ENCODE measurements around the gene EPHA4. TPM values are rescaled to one million over a fixed set of nuclear protein-coding genes. Genes with fewer than 3 reads are reported as not detected.

EPHA4 gene
- total RNA-seq, 1 experiment from 2014 or later: 3.4 TPM

DNA sequence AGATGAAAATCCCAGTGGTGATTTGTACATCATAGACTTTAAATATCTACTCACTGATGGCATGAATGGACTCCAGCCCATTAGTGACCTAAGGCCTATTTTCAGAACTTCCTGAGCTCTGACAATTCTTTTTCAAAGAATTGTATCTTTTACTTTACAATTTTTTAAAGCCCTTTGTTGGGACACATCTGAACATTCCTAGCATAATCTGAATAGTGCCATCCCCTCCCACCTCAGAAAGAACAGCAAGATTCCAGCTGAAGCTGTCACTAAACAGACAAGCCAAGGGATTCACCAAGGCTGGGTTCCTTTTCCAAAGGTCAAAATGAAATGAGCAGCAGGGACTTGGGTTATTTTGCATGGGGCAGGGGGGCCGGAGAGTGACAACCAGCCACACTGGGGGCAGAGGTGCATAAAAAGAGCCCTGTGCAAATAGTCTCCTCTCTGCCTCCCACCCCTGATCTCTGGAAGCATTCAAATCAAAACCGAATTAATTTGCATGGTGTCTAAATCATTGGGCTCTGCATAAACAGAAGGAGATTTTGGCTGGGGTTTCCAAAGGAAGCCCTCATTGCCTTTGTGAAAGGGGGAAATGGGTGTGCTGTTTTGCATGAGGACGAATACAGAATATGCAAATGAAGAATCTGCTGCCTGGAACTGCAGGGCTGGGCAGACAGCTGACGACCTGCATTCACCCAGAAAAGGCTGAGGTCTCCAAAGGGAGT is 17.2 kb downstream of the EPHA4 start:
- BruUV-seq (replicated peaks): no TSS peak
- H3K4me3 ChIP-seq (ENCODE audit: low read depth in 2 of 2, low read length in 2 of 2): no peak overlapping the region
- H3K4me1 ChIP-seq (ENCODE audit: control insufficient read depth, insufficient read depth, low read length): no peaks in the 10 kb centered on the region; the same call in 1 of the 2 replicates
- POLR2A ChIA-PET: no interaction called here
- in situ Hi-C loops (cut with HindIII; ENCODE audit: low pct_unique_long_range_greater_than_20kb, low sequenced_read_pairs) (no loop called here), intact Hi-C loops (cut with micrococcal nuclease; ENCODE audit: unreplicated experiment) (no loop called here)
- H3K27ac ChIP-seq (ENCODE audit: low read length): no peak overlapping the region
- no peaks in the 10 kb centered on the region for H3K27me3 ChIP-seq (ENCODE audit: control insufficient read depth, insufficient read depth, low read length)
- no peak for DNase-seq (ENCODE audit: low read depth, low spot score)
- CTCF ChIA-PET: no interaction called here
- no peaks in the 10 kb centered on the region for H3K9me3 ChIP-seq (ENCODE audit: control insufficient read depth, insufficient read depth, low read depth, low read length)
- ATAC-seq: no peak
- no peaks in the 10 kb centered on the region for H3K36me3 ChIP-seq (ENCODE audit: control insufficient read depth, insufficient read depth, low read length)
- no peak for TF ChIP-seq CTCF (IDR thresholded peaks at IDR 0.05)
- TF ChIP-seq, protein P1, sequence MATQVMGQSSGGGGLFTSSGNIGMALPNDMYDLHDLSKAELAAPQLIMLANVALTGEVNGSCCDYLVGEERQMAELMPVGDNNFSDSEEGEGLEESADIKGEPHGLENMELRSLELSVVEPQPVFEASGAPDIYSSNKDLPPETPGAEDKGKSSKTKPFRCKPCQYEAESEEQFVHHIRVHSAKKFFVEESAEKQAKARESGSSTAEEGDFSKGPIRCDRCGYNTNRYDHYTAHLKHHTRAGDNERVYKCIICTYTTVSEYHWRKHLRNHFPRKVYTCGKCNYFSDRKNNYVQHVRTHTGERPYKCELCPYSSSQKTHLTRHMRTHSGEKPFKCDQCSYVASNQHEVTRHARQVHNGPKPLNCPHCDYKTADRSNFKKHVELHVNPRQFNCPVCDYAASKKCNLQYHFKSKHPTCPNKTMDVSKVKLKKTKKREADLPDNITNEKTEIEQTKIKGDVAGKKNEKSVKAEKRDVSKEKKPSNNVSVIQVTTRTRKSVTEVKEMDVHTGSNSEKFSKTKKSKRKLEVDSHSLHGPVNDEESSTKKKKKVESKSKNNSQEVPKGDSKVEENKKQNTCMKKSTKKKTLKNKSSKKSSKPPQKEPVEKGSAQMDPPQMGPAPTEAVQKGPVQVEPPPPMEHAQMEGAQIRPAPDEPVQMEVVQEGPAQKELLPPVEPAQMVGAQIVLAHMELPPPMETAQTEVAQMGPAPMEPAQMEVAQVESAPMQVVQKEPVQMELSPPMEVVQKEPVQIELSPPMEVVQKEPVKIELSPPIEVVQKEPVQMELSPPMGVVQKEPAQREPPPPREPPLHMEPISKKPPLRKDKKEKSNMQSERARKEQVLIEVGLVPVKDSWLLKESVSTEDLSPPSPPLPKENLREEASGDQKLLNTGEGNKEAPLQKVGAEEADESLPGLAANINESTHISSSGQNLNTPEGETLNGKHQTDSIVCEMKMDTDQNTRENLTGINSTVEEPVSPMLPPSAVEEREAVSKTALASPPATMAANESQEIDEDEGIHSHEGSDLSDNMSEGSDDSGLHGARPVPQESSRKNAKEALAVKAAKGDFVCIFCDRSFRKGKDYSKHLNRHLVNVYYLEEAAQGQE (IDR thresholded peaks at IDR 0.05; ENCODE audit: insufficient read depth in 1 of 2, low read depth in 2 of 2, low read length in 1 of 2): no peak
- TF ChIP-seq SIN3A (IDR thresholded peaks at IDR 0.05; ENCODE audit: borderline replicate concordance, insufficient read depth, low read depth, low read length): no peak
- no peak for TF ChIP-seq POLR2AphosphoS5 (IDR thresholded peaks at IDR 0.05; ENCODE audit: low read depth, low read length)
- no peak for TF ChIP-seq TCF7L2 (IDR thresholded peaks at IDR 0.05; ENCODE audit: low read depth, low read length)

- Histone ChIP-seq H3K9me3 (ENCODE audit: control insufficient read depth, insufficient read depth, low read depth, low read length) (no peaks in the 10 kb centered on the region), H3K4me1 (ENCODE audit: control insufficient read depth, insufficient read depth, low read length) (no peaks in the 10 kb centered on the region; the same call in 1 of the 2 replicates), H3K36me3 (ENCODE audit: control insufficient read depth, insufficient read depth, low read length) (no peaks in the 10 kb centered on the region), H3K27ac (ENCODE audit: low read length) (no peak overlapping the region), H3K4me3 (ENCODE audit: low read depth in 2 of 2, low read length in 2 of 2) (no peak overlapping the region), H3K27me3 (ENCODE audit: control insufficient read depth, insufficient read depth, low read length) (no peaks in the 10 kb centered on the region)
- in situ Hi-C loops (cut with HindIII; ENCODE audit: low pct_unique_long_range_greater_than_20kb, low sequenced_read_pairs): no loop called here
- DNase-seq (ENCODE audit: low read depth, low spot score) (no peak), ATAC-seq (no peak)
- CTCF ChIA-PET: interaction anchor here (0.6 kb wide), 1 partner anchor 1595 kb away, joined by 4 read pairs; no protein-coding TSS in a partner anchor
- intact Hi-C loops (cut with micrococcal nuclease; ENCODE audit: unreplicated experiment): no loop called here
- POLR2A ChIA-PET: no interaction called here
- TF ChIP-seq CTCF (IDR thresholded peaks at IDR 0.05) (no peak), POLR2AphosphoS5 (IDR thresholded peaks at IDR 0.05; ENCODE audit: low read depth, low read length) (no peak), TCF7L2 (IDR thresholded peaks at IDR 0.05; ENCODE audit: low read depth, low read length) (no peak), SIN3A (IDR thresholded peaks at IDR 0.05; ENCODE audit: borderline replicate concordance, insufficient read depth, low read depth, low read length) (no peak)
- TF ChIP-seq, protein P1 (IDR thresholded peaks at IDR 0.05; ENCODE audit: insufficient read depth in 1 of 2, low read depth in 2 of 2, low read length in 1 of 2): no peak
- no TSS peak for BruUV-seq (replicated peaks)
Observed at GRCh38 chr2:221553333-221553732, 18.8 kb downstream of the EPHA4 start.

Measured in Panc1 (cell line).